Activated CD4-positive, alpha-beta memory T cell treated with anti-CD3 and anti-CD28 coated beads for 36 hours (primary cell): Measurements from ENCODE around the gene CS. TPM values are rescaled to one million over a fixed set of nuclear protein-coding genes. Genes with fewer than 3 reads are reported as not detected.

Source experiments
- total RNA-seq, 2 experiments: library from RNA; stranded (reverse); gene quantifications; one replicate each; pipeline ENCODE4 v1.2.3, GENCODE V29; 2021

CS gene
- total RNA-seq, 2 experiments from 2014 or later, result 304 to 309 TPM

Other genes with a start within 250 kb of the CS start
- under 1 TPM; 0.82 to 0.86 TPM for gene ERBB3, start 220.2 kb downstream of the CS start, total RNA-seq
- 100 to 1,000 TPM; 399 to 410 TPM for gene PA2G4, start 195.8 kb downstream of the CS start, total RNA-seq
- gene RPL41, start 183.7 kb downstream of the CS start, total RNA-seq, result 1,000 to 10,000 TPM; 5,210 to 5,251 TPM
- 1 to 10 TPM; 5.1 to 7.2 TPM for gene ZC3H10, start 182.1 kb downstream of the CS start, total RNA-seq
- gene ESYT1, start 172.1 kb downstream of the CS start, total RNA-seq, result 100 to 1,000 TPM; 142 to 146 TPM
- gene MYL6B, start 147.7 kb downstream of the CS start, total RNA-seq, result 10 to 100 TPM; 63.8 to 70.8 TPM
- 1,000 to 10,000 TPM; 1,196 to 1,215 TPM for gene MYL6, start 142.0 kb downstream of the CS start, total RNA-seq
- gene SMARCC2, start 110.8 kb downstream of the CS start, total RNA-seq, result 100 to 1,000 TPM in 1 of 2 experiments, 10 to 100 TPM in 1; 96.4 to 103 TPM
- 10 to 100 TPM; 28.2 to 31.2 TPM for gene RNF41, start 78.4 kb downstream of the CS start, total RNA-seq
- gene NABP2, start 76.0 kb downstream of the CS start, total RNA-seq, result 10 to 100 TPM; 62.0 to 62.2 TPM
- 1 to 10 TPM in 1 of 2 experiments, under 1 TPM in 1; 0.59 to 1.7 TPM for gene SLC39A5, start 70.3 kb downstream of the CS start, total RNA-seq
- 10 to 100 TPM; 34.1 to 37.0 TPM for gene ANKRD52, start 41.9 kb downstream of the CS start, total RNA-seq
- 1 to 10 TPM; 6.3 to 7.0 TPM for gene COQ10A, start 33.4 kb downstream of the CS start, total RNA-seq
- gene CNPY2, start 15.7 kb upstream of the CS start, total RNA-seq, result 10 to 100 TPM; 74.7 to 91.6 TPM
- 10 to 100 TPM; 49.0 to 51.2 TPM for gene PAN2, start 33.7 kb upstream of the CS start, total RNA-seq
- 10 to 100 TPM; 47.6 to 48.5 TPM for gene IL23A, start 38.6 kb upstream of the CS start, total RNA-seq
- gene STAT2, start 59.8 kb upstream of the CS start, total RNA-seq, result 100 to 1,000 TPM; 125 to 139 TPM
- not detected for gene APOF, start 62.5 kb upstream of the CS start, total RNA-seq
- 10 to 100 TPM; 60.1 to 62.6 TPM for gene TIMELESS, start 149.1 kb upstream of the CS start, total RNA-seq
- not detected for gene MIP, start 154.3 kb upstream of the CS start, total RNA-seq
- 1 to 10 TPM; 2.4 to 2.9 TPM for gene SPRYD4, start 168.2 kb upstream of the CS start, total RNA-seq
- gene GLS2, start 187.8 kb upstream of the CS start, total RNA-seq, result 1 to 10 TPM; 5.5 to 6.1 TPM
- 1 to 10 TPM; 2.2 to 2.9 TPM for gene RBMS2, start 221.5 kb upstream of the CS start, total RNA-seq